ENCODE results near the gene IFIT1. TPM values are rescaled to one million over a fixed set of nuclear protein-coding genes. Genes with fewer than 3 reads are reported as not detected.
A peak's percentile ranks its signal among the peaks of the same experiment; 100 is the strongest.
"Not testable (repeated sequence)": the region's sequence is repeated elsewhere in the genome, so short reads cannot be mapped to it uniquely, and the experiment has no call there.

IFIT1 gene
- total RNA-seq, 2 donors from 2014 or later: 6.7 to 10.6 TPM

GRCh38 chr10:89347701-89348457, 44.5 kb upstream of the IFIT1 start:
- H3K36me3 ChIP-seq: no peaks in the 10 kb centered on the region
- no peak for DNase-seq (ENCODE audit: low spot score)
- no peak overlapping the region for H3K4me3 ChIP-seq
- no peaks in the 10 kb centered on the region for H3K27me3 ChIP-seq
- peak overlapping the region; percentile 59 to 66 for H3K27ac ChIP-seq
- no peak for TF ChIP-seq CTCF (IDR thresholded peaks at IDR 0.05)
- H3K4me1 ChIP-seq: peaks cover 0 to 61% of the 10 kb centered on the region in 2 donors
- H3K9me3 ChIP-seq: no peaks in the 10 kb centered on the region

- H3K4me1 ChIP-seq: peaks cover 0 to 57% of the 10 kb centered on the region in 2 donors
- H3K27me3 ChIP-seq: no peaks in the 10 kb centered on the region
- no peak for DNase-seq (ENCODE audit: low spot score)
- H3K9me3 ChIP-seq: no peaks in the 10 kb centered on the region
- TF ChIP-seq CTCF (IDR thresholded peaks at IDR 0.05): no peak
- H3K36me3 ChIP-seq: no peaks in the 10 kb centered on the region
- peak overlapping the region; percentile 59 to 66 for H3K27ac ChIP-seq
- no peak overlapping the region for H3K4me3 ChIP-seq
Measured at GRCh38 chr10:89348481-89348880, 43.9 kb upstream of the IFIT1 start.

- H3K36me3 ChIP-seq: no peaks in the 10 kb centered on the region
- H3K4me3 ChIP-seq: no peak overlapping the region
- DNase-seq (ENCODE audit: low spot score): no peak
- H3K27ac ChIP-seq: peak overlapping the region; percentile 59 to 66
- H3K4me1 ChIP-seq: peaks cover 0 to 57% of the 10 kb centered on the region in 2 donors
- H3K9me3 ChIP-seq: no peaks in the 10 kb centered on the region
- TF ChIP-seq CTCF (IDR thresholded peaks at IDR 0.05): no peak
- no peaks in the 10 kb centered on the region for H3K27me3 ChIP-seq
Measured at GRCh38 chr10:89348975-89349374, 43.4 kb upstream of the IFIT1 start.

GRCh38 chr10:89350631-89351315, 41.6 kb upstream of the IFIT1 start:
- H3K9me3 ChIP-seq, H3K36me3 ChIP-seq, H3K4me3 ChIP-seq, H3K27me3 ChIP-seq: not testable (repeated sequence)
- peaks cover 0 to 57% of the 10 kb centered on the region in 2 donors for H3K4me1 ChIP-seq
- peak; percentile 76 for DNase-seq (ENCODE audit: low spot score)
- H3K27ac ChIP-seq: peak overlapping the region; percentile 76 to 77

DNA sequence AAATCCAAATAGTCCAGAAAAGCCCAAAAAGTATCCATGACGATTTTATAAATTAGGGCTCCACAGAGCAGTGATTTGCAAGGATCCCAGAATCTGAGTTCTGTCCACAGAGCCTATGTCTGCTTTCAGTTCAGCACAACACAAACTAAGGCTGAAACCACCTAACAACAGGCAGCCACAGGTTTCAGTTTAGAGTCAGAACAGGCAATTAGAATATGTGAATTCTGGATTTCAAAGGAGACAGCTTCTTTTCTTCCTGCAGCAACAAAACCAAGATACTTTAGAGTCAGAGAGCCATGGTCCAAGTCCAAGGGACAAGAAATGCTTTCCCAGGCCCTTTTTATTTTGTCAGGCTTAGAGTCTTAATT, 41.0 kb upstream of the IFIT1 start:
- DNase-seq (ENCODE audit: low spot score): no peak
- TF ChIP-seq CTCF (IDR thresholded peaks at IDR 0.05): no peak
- H3K9me3 ChIP-seq: no peaks in the 10 kb centered on the region
- no peaks in the 10 kb centered on the region for H3K27me3 ChIP-seq
- H3K27ac ChIP-seq: peak overlapping the region; percentile 76 to 77
- peaks cover 0 to 53% of the 10 kb centered on the region in 2 donors for H3K4me1 ChIP-seq
- no peak overlapping the region for H3K4me3 ChIP-seq
- no peaks in the 10 kb centered on the region for H3K36me3 ChIP-seq

DNA sequence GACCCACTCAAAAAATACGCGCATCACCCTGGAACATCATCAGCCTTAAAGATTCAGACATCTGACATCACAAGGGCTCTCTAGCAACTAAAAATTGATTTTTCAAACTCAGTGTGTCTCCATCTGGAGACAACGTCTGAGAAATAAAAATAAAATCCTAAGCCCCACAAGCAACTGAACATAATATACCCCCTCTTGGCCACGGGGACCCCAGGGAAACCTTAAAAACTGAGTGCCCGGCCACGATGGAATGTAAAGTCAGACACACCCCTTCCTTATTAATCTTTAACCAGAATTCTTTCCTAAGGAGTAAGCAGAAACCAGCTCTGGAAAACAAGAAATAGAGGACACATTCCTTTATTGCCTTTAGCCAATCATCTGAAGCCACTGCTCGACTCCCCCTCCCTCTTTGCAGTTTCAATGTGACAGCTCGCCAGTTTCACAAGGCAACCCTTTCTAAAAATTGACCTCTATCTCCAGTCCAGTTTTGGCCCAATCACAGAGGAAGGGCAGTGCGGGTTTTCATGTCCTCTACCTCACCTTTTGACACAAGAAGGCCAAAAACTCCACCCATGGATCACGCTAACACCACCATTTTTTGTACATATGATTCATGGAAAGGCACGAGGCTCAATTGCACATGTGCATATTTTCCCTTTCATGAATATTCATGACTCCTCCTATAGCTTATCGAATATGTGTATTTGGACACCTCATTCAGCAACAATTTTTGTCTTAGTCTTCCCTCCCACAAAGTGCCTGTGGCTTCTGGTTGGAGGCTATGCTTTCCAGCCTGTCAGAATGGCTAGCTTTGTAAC, 40.4 kb upstream of the IFIT1 start:
- Histone ChIP-seq H3K27me3 (no peaks in the 10 kb centered on the region), H3K4me3 (no peak overlapping the region), H3K36me3 (no peaks in the 10 kb centered on the region), H3K27ac (peak overlapping the region; percentile 76 to 77), H3K4me1 (peaks cover 0 to 47% of the 10 kb centered on the region in 2 donors), H3K9me3 (no peaks in the 10 kb centered on the region)
- DNase-seq (ENCODE audit: low spot score): peak; percentile 80
- TF ChIP-seq CTCF (IDR thresholded peaks at IDR 0.05): no peak

Data from right atrium auricular region (tissue), 2 donors.